Ramos (cell line): ENCODE results near the gene SEC63.
"Not testable (repeated sequence)": the region's sequence is repeated elsewhere in the genome, so short reads cannot be mapped to it uniquely, and the experiment has no call there.

ENCODE experiments used
- in situ Hi-C: fragments of 300-500 bp; cut with MboI; formaldehyde crosslinking; loops from one replicate; pipeline ENCODE4 v1.14.3; 2022; ENCODE audit warnings: low sequenced_read_pairs; ENCODE audit not compliant: unreplicated experiment

SEC63 gene

GRCh38 chr6:107936162-107936909, 21.7 kb downstream of the SEC63 start:
- in situ Hi-C loops, result no loop called here

GRCh38 chr6:107934229-107934628, 23.8 kb downstream of the SEC63 start:
- in situ Hi-C loops, result not testable (repeated sequence)

- in situ Hi-C loops, result no loop called here
Observed at GRCh38 chr6:107932580-107932979, 25.4 kb downstream of the SEC63 start.

GRCh38 chr6:107931894-107932293, 26.1 kb downstream of the SEC63 start:
- in situ Hi-C loops, result no loop called here

GRCh38 chr6:107928984-107929383, 29.0 kb downstream of the SEC63 start:
- in situ Hi-C loops, result no loop called here

GRCh38 chr6:107926697-107927544, 31.1 kb downstream of the SEC63 start:
- in situ Hi-C loops, result not testable (repeated sequence)

GRCh38 chr6:107917451-107918375, 40.3 kb downstream of the SEC63 start:
- in situ Hi-C loops, result no loop called here

- in situ Hi-C loops, result not testable (repeated sequence)
Observed at GRCh38 chr6:107916961-107917360, 41.0 kb downstream of the SEC63 start.

GRCh38 chr6:107911692-107912091, 46.3 kb downstream of the SEC63 start:
- in situ Hi-C loops, result no loop called here

GRCh38 chr6:107894809-107895396, 63.1 kb downstream of the SEC63 start:
- in situ Hi-C loops, result no loop called here

- in situ Hi-C loops, result not testable (repeated sequence)
Observed at GRCh38 chr6:107890431-107890830, 67.6 kb downstream of the SEC63 start.

GRCh38 chr6:107885950-107886349, 72.1 kb downstream of the SEC63 start:
- in situ Hi-C loops, result not testable (repeated sequence)

- in situ Hi-C loops, result no loop called here
Observed at GRCh38 chr6:107879941-107880340, 78.1 kb downstream of the SEC63 start.

- in situ Hi-C loops, result no loop called here
Observed at GRCh38 chr6:107877968-107878367, 80.0 kb downstream of the SEC63 start.

- in situ Hi-C loops, result no loop called here
Observed at GRCh38 chr6:107871976-107872375, 86.0 kb downstream of the SEC63 start.

GRCh38 chr6:107871512-107871911, 86.5 kb downstream of the SEC63 start:
- in situ Hi-C loops, result not testable (repeated sequence)

GRCh38 chr6:107871016-107871415, 87.0 kb downstream of the SEC63 start:
- in situ Hi-C loops, result no loop called here

GRCh38 chr6:107870381-107870780, 87.6 kb downstream of the SEC63 start:
- in situ Hi-C loops, result no loop called here

- in situ Hi-C loops, result no loop called here
Observed at GRCh38 chr6:107869871-107870270, 88.1 kb downstream of the SEC63 start.
